B cell (primary cell): ENCODE data around the gene DPYD.

Source experiments
- CTCF ChIP-seq: fragments of 200-600 bp; IDR thresholded peaks from one replicate; pipeline ENCODE4 v1.8.0; 2022; ENCODE audit warnings: antibody characterized with exemption, mild to moderate bottlenecking
- EZH2 ChIP-seq: IDR thresholded peaks from 2 replicates; pipeline ENCODE4 v1.6.1; 2012; ENCODE audit warnings: borderline replicate concordance, low read depth, mild to moderate bottlenecking, moderate library complexity, low read length; ENCODE audit not compliant: insufficient read depth, poor library complexity, severe bottlenecking

DNA sequence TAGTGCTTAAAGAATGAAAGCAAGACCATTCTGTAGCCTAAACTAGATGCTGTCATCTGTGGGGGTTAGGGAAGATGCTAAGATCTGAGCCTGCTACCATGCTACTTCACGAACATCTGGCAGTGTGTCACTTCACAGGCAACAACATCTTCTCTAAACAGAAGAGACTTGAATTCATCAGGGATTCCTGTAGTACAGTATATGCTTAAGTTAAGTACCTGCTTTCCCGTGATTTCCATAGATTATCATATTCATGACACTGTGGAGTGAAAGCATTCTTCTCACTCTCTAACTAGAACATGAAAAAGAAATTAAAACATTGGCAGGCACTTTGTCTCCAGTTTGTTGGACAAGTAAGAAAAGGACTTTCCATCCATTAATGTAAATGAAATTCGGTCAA is 808.4 kb downstream of the DPYD start:
- no peak for TF ChIP-seq CTCF
- TF ChIP-seq EZH2: no peak
